Measurements from ENCODE around the gene SLC8A1. TPM values are rescaled to one million over a fixed set of nuclear protein-coding genes. Genes with fewer than 3 reads are reported as not detected.

SLC8A1 gene
- total RNA-seq, 2 donors from 2014 or later: 4.7 to 6.3 TPM

GRCh38 chr2:40204268-40204667 lies 247.6 kb downstream of the SLC8A1 start:
- H3K9ac ChIP-seq (ENCODE audit: extremely low read depth, low read length, poor library complexity, severe bottlenecking): no peak overlapping the region
- no peak for DNase-seq
- no peak for TF ChIP-seq CTCF (conservative IDR thresholded peaks at IDR 0.05)
- no peaks in the 10 kb centered on the region for H3K9me3 ChIP-seq (ENCODE audit: control insufficient read depth, low read length)
- no peak overlapping the region for H3K4me3 Mint-ChIP-seq
- H3K4me1 ChIP-seq (ENCODE audit: control insufficient read depth, insufficient read depth, low read length): no peaks in the 10 kb centered on the region
- no peak overlapping the region for H3K27ac Mint-ChIP-seq
- H3K4me3 ChIP-seq (ENCODE audit: low read length): no peak overlapping the region
- H3K27me3 Mint-ChIP-seq (ENCODE audit: insufficient read depth): no peaks in the 10 kb centered on the region
- no peak overlapping the region for H3K27ac ChIP-seq (ENCODE audit: low read depth, low read length)
- 96 to 100% methylated on average over 3 to 4 of the region's 4 CpGs for WGBS, 2 experiments (ENCODE audit: insufficient coverage in 1 of 2, insufficient read length in 1 of 2)
- H3K36me3 ChIP-seq (ENCODE audit: control insufficient read depth, insufficient read depth, low read length): no peaks in the 10 kb centered on the region
- peaks cover 4% of the 10 kb centered on the region for H3K9me3 Mint-ChIP-seq
- no peaks in the 10 kb centered on the region for H3K36me3 Mint-ChIP-seq (ENCODE audit: low read depth)
- H3K27me3 ChIP-seq (ENCODE audit: control insufficient read depth, insufficient read depth, low read length, poor library complexity, severe bottlenecking): no peaks in the 10 kb centered on the region
- peaks cover 12% of the 10 kb centered on the region for H3K4me1 Mint-ChIP-seq

GRCh38 chr2:40202798-40203400 lies 249.0 kb downstream of the SLC8A1 start:
- Mint-ChIP-seq H3K27me3 (ENCODE audit: insufficient read depth) (no peaks in the 10 kb centered on the region), H3K4me1 (peaks cover 12% of the 10 kb centered on the region), H3K4me3 (no peak overlapping the region), H3K36me3 (ENCODE audit: low read depth) (no peaks in the 10 kb centered on the region), H3K9me3 (peaks cover 4% of the 10 kb centered on the region), H3K27ac (no peak overlapping the region)
- H3K27ac ChIP-seq (ENCODE audit: low read depth, low read length): no peak overlapping the region
- no peak overlapping the region for H3K9ac ChIP-seq (ENCODE audit: extremely low read depth, low read length, poor library complexity, severe bottlenecking)
- H3K36me3 ChIP-seq (ENCODE audit: control insufficient read depth, insufficient read depth, low read length): no peaks in the 10 kb centered on the region
- no peaks in the 10 kb centered on the region for H3K4me1 ChIP-seq (ENCODE audit: control insufficient read depth, insufficient read depth, low read length)
- H3K27me3 ChIP-seq (ENCODE audit: control insufficient read depth, insufficient read depth, low read length, poor library complexity, severe bottlenecking): no peaks in the 10 kb centered on the region
- no peaks in the 10 kb centered on the region for H3K9me3 ChIP-seq (ENCODE audit: control insufficient read depth, low read length)
- no peak for DNase-seq
- TF ChIP-seq CTCF (conservative IDR thresholded peaks at IDR 0.05): no peak
- 67 to 92% methylated on average over 1 of the region's 1 CpG for WGBS, 2 experiments (ENCODE audit: insufficient coverage in 1 of 2, insufficient read length in 1 of 2)
- no peak overlapping the region for H3K4me3 ChIP-seq (ENCODE audit: low read length)

- Mint-ChIP-seq H3K27ac (no peak overlapping the region), H3K9me3 (peaks cover 4% of the 10 kb centered on the region), H3K27me3 (ENCODE audit: insufficient read depth) (no peaks in the 10 kb centered on the region), H3K4me3 (no peak overlapping the region), H3K4me1 (peaks cover 12% of the 10 kb centered on the region), H3K36me3 (ENCODE audit: low read depth) (no peaks in the 10 kb centered on the region)
- no peaks in the 10 kb centered on the region for H3K9me3 ChIP-seq (ENCODE audit: control insufficient read depth, low read length)
- DNase-seq: no peak
- H3K27me3 ChIP-seq (ENCODE audit: control insufficient read depth, insufficient read depth, low read length, poor library complexity, severe bottlenecking): no peaks in the 10 kb centered on the region
- H3K36me3 ChIP-seq (ENCODE audit: control insufficient read depth, insufficient read depth, low read length): no peaks in the 10 kb centered on the region
- no peak overlapping the region for H3K4me3 ChIP-seq (ENCODE audit: low read length)
- H3K9ac ChIP-seq (ENCODE audit: extremely low read depth, low read length, poor library complexity, severe bottlenecking): no peak overlapping the region
- no peaks in the 10 kb centered on the region for H3K4me1 ChIP-seq (ENCODE audit: control insufficient read depth, insufficient read depth, low read length)
- TF ChIP-seq CTCF (conservative IDR thresholded peaks at IDR 0.05): no peak
- H3K27ac ChIP-seq (ENCODE audit: low read depth, low read length): no peak overlapping the region
Measured at GRCh38 chr2:40201425-40201824, 250.5 kb downstream of the SLC8A1 start.
